ENCODE results near the gene PACSIN3.

The PACSIN3 gene

GRCh38 chr11:47152126-47152952, 33.9 kb downstream of the PACSIN3 start:
- DNase-seq, result no peak

- no peak for DNase-seq
Observed at GRCh38 chr11:47149782-47150181, 36.5 kb downstream of the PACSIN3 start.

GRCh38 chr11:47148903-47149531, 37.2 kb downstream of the PACSIN3 start:
- DNase-seq, result no peak

- no peak for DNase-seq
Observed at GRCh38 chr11:47148270-47148669, 38.0 kb downstream of the PACSIN3 start.

- no peak for DNase-seq
Observed at GRCh38 chr11:47147681-47148080, 38.6 kb downstream of the PACSIN3 start.

GRCh38 chr11:47147250-47147649, 39.0 kb downstream of the PACSIN3 start:
- no peak for DNase-seq

- no peak for DNase-seq
Observed at GRCh38 chr11:47144541-47144940, 41.7 kb downstream of the PACSIN3 start.

- no peak for DNase-seq
Observed at GRCh38 chr11:47143322-47143721, 42.9 kb downstream of the PACSIN3 start.

- DNase-seq, result no peak
Observed at GRCh38 chr11:47139878-47140277, 46.4 kb downstream of the PACSIN3 start.

GRCh38 chr11:47137476-47137875, 48.8 kb downstream of the PACSIN3 start:
- DNase-seq, result no peak

- no peak for DNase-seq
Observed at GRCh38 chr11:47136921-47137320, 49.3 kb downstream of the PACSIN3 start.

- DNase-seq, result no peak
Observed at GRCh38 chr11:47136327-47136726, 49.9 kb downstream of the PACSIN3 start.

GRCh38 chr11:47132981-47133380, 53.3 kb downstream of the PACSIN3 start:
- DNase-seq, result no peak

GRCh38 chr11:47132490-47132889, 53.7 kb downstream of the PACSIN3 start:
- DNase-seq, result no peak

- no peak for DNase-seq
Observed at GRCh38 chr11:47131136-47131535, 55.1 kb downstream of the PACSIN3 start.

- DNase-seq, result no peak
Observed at GRCh38 chr11:47130543-47130942, 55.7 kb downstream of the PACSIN3 start.

All from NCI-H82 (cell line).